Right atrium auricular region (tissue), 2 donors: Measurements from ENCODE around the gene CMTM8. TPM values are rescaled to one million over a fixed set of nuclear protein-coding genes. Genes with fewer than 3 reads are reported as not detected.

Experiments
- DNase-seq: peaks from one replicate; pipeline ENCODE4 v3.0.0-alpha.2; 2019; ENCODE audit warnings: low spot score
- H3K27ac ChIP-seq, 2 donors: fragments of 200-600 bp; sonication (generic); 1 replicate in 1 of 2; 2 replicates in 1 of 2; pipeline ENCODE4 v1.5.1; 2016 to 2019
- H3K27me3 ChIP-seq, 2 donors: fragments of 200-600 bp; sonication (generic); one replicate each; pipeline versions ENCODE4 v1.5.1 to v1.6.0; 2017 to 2019
- H3K36me3 ChIP-seq: fragments of 200-600 bp; sonication (generic); one replicate; pipeline ENCODE4 v1.5.1; 2016
- H3K4me1 ChIP-seq, 2 donors: fragments of 200-600 bp; sonication (generic); one replicate each; pipeline versions ENCODE4 v1.5.1 to v1.6.0; 2017 to 2019
- H3K4me3 ChIP-seq, 2 donors: fragments of 200-600 bp; sonication (generic); 1 replicate in 1 of 2; 2 replicates in 1 of 2; pipeline ENCODE4 v1.5.1; 2017 to 2019; ENCODE audit warnings: mild to moderate bottlenecking in 1 of 2, moderate library complexity in 1 of 2
- H3K9me3 ChIP-seq, 2 donors: fragments of 200-600 bp; sonication (generic); one replicate each; pipeline ENCODE4 v1.5.1; 2019
- total RNA-seq, 2 donors: library from RNA; depleted of rRNA; stranded (reverse); fragments of >200 nt; gene quantifications; one replicate each; pipeline ENCODE4 v1.1.0, GENCODE V29; 2016
- TF ChIP-seq, protein P1 (sequence below), 2 donors: fragments of 200-600 bp; sonication (generic); IDR thresholded peaks; one replicate each; pipeline ENCODE4 v1.5.1; 2019; ENCODE audit warnings: antibody characterized with exemption in 2 of 2

The CMTM8 gene
- total RNA-seq, 2 donors from 2014 or later, result 3.1 to 7.1 TPM

DNA sequence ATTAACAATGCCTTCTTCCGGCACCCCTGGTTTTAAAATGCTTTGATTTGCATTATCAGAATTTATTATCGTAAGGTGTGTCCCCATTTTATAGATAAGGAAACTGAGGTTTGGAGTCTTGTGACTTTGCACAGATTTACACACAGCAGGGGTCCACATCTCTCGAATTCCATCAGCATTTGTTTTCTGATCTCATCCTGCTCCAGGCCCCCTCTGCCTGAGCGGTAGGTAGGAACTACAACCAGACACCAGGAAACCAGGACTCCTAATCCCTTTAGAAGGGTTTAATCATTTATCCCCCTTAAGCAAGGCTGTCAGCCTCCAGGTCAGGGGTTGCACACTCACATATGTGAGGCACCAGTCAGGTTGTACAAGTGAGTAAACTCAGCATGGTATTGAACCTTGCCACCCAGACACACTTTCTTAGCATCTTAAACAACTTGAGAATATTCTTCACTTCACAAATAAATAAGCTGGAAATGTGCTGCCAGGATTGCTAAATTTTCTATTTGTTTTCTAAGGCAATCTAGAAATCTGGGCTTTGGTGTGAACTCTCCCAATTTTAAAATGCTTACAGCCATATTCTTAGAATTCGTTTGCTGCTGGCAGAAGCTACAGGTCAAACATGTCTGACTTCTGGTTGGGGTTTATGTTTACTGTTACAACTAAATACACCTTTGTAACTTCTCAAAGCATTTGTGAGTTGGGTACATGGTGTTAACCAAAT, 121.4 kb downstream of the CMTM8 start:
- Histone ChIP-seq H3K9me3 (no peaks in the 10 kb centered on the region), H3K36me3 (no peaks in the 10 kb centered on the region), H3K4me1 (no peaks in the 10 kb centered on the region), H3K27ac (no peak overlapping the region), H3K4me3 (no peak overlapping the region), H3K27me3 (no peaks in the 10 kb centered on the region)
- TF ChIP-seq, protein P1, sequence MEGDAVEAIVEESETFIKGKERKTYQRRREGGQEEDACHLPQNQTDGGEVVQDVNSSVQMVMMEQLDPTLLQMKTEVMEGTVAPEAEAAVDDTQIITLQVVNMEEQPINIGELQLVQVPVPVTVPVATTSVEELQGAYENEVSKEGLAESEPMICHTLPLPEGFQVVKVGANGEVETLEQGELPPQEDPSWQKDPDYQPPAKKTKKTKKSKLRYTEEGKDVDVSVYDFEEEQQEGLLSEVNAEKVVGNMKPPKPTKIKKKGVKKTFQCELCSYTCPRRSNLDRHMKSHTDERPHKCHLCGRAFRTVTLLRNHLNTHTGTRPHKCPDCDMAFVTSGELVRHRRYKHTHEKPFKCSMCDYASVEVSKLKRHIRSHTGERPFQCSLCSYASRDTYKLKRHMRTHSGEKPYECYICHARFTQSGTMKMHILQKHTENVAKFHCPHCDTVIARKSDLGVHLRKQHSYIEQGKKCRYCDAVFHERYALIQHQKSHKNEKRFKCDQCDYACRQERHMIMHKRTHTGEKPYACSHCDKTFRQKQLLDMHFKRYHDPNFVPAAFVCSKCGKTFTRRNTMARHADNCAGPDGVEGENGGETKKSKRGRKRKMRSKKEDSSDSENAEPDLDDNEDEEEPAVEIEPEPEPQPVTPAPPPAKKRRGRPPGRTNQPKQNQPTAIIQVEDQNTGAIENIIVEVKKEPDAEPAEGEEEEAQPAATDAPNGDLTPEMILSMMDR (IDR thresholded peaks at IDR 0.05), result no peak
- no peak for DNase-seq

DNA sequence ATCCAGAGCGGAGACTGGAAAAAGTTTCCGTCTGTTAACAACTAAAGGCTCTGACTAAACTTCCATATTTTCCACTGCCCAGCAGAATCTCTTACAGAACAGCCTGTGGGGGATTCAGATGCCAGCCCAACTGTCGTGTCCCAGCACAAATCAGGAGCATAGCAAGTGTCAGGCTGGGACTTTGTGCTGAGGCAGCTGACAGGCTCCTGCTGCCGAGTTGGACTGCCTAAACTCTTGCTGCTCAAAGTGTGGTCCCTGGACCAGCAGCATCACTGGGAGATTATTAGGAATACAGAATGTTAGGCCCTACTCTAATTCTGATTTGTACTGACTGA, 122.0 kb downstream of the CMTM8 start:
- no peaks in the 10 kb centered on the region for H3K9me3 ChIP-seq
- TF ChIP-seq, protein P1 (IDR thresholded peaks at IDR 0.05), result no peak
- DNase-seq, result no peak

DNA sequence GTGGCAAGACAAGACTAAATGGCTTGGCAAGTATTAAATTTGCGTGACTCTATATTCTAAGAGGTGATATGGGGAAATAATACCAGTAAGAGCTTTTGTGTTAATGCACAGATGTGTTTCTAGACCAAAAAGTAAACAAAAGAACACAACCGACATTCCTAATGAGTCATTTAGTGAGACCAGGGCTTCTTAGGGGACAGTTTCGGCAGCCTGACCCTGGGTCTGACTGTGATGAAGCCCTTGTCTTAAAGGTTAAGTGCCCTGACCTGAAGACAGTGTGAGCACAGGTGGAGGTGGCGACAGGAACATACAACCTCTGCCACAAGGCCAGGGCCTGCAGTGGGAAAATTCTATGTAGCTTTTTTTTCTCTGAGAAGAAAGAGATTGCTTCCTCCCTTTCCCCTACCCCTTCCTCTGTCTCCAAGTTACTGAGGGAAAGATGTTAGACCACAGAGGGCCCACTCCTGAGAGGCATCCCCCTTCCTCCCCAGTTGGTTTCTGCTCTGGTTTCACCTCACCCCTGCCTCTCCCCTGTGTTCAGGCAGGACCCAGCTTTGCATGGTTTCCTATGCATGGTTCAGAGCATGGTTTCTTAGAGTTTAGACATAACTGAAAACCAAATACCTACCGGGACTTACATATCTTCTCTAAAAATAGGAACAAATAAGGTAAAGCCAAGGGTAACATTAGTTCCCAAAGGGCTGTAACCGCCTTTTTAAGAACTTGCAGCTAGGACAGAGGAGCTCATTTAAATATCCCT, 128.3 kb downstream of the CMTM8 start:
- Histone ChIP-seq H3K27me3 (no peaks in the 10 kb centered on the region), H3K9me3 (no peaks in the 10 kb centered on the region), H3K4me3 (no peak overlapping the region), H3K36me3 (no peaks in the 10 kb centered on the region), H3K27ac (no peak overlapping the region), H3K4me1 (no peaks in the 10 kb centered on the region)
- TF ChIP-seq, protein P1 (IDR thresholded peaks at IDR 0.05), result no peak
- no peak for DNase-seq

More for the DNA sequence above, 122.0 kb downstream of the CMTM8 start:
- no peaks in the 10 kb centered on the region for H3K27me3 ChIP-seq
- no peaks in the 10 kb centered on the region for H3K36me3 ChIP-seq
- no peak overlapping the region for H3K4me3 ChIP-seq
- no peaks in the 10 kb centered on the region for H3K4me1 ChIP-seq
- no peak overlapping the region for H3K27ac ChIP-seq

DNA sequence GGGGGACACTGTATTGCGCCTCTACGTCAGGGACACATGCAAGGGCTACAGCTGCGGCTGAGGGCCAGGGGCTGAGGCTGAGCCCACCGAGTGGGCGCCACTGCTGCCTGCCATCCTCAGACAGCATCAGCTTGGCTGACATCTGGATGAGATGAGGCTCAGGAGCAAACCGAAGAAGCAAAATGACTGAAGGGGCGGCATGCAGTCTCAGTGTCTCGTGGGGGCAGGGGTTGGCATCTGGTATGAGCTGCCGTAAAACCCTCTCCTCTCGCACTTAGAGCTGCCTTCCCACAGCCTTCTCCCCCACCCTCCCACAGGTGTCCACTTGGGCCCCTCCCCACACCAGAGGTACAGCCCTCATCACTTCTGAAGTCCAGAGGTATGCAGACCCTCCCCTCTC, 129.0 kb downstream of the CMTM8 start:
- no peaks in the 10 kb centered on the region for H3K36me3 ChIP-seq
- TF ChIP-seq, protein P1 (IDR thresholded peaks at IDR 0.05), result no peak
- DNase-seq, result no peak
- no peaks in the 10 kb centered on the region for H3K27me3 ChIP-seq
- H3K4me1 ChIP-seq, result no peaks in the 10 kb centered on the region
- H3K27ac ChIP-seq, result no peak overlapping the region
- H3K9me3 ChIP-seq, result no peaks in the 10 kb centered on the region
- H3K4me3 ChIP-seq, result no peak overlapping the region

DNA sequence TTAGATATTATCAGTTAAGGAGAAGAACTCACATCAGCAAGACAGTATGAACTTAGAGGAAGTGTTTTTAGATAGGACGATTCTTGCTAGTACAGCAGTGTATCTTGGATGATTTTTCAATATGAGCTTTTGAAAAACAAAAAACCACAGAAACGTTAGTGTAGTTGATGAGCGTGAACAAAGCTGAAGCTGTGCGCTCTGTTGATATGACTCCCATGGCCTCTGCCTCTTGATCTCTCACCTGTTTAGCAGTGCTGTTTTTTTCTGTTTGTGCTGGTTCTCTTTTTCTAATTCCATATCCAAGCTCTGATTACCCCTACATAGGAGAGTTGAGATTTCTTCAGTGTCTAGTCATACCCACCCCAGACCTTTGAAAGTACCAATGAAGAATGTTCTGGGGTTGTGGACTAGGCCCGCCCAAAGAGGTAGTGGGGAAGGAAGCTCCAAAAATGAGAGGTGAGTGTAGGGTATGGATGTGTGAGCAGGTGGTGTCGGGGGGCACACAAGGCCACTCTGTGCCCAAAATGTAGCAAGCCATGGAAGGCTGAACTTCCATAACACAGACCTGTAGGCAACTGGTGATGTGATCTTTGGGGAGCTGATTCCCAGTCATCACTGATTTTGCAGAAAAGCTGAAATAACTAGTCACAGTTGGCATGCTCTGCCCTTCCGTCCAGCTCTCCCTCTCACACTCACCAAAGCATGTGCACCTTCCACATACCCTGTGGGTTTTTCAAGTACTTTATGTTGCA, 133.2 kb downstream of the CMTM8 start:
- Histone ChIP-seq H3K27ac (no peak overlapping the region), H3K4me1 (no peaks in the 10 kb centered on the region), H3K9me3 (no peaks in the 10 kb centered on the region), H3K4me3 (no peak overlapping the region), H3K27me3 (no peaks in the 10 kb centered on the region), H3K36me3 (no peaks in the 10 kb centered on the region)
- DNase-seq, result no peak
- TF ChIP-seq, protein P1 (IDR thresholded peaks at IDR 0.05), result no peak
